Hepatocyte (in vitro differentiated cells): ENCODE data around the gene RCBTB1. TPM values are rescaled to one million over a fixed set of nuclear protein-coding genes. Genes with fewer than 3 reads are reported as not detected.

Experiments used
- DNase-seq: peaks from one replicate; pipeline ENCODE4 v3.0.0-alpha.2; 2016; ENCODE audit warnings: low spot score
- H2AFZ ChIP-seq: fragments of 200-600 bp; sonication (generic); 2 replicates; pipeline ENCODE4 v1.6.0; 2016; ENCODE audit warnings: antibody characterized with exemption, mild to moderate bottlenecking
- H3K27ac ChIP-seq: fragments of 200-600 bp; sonication (generic); 2 replicates; pipeline ENCODE4 v1.5.1; 2016; ENCODE audit warnings: mild to moderate bottlenecking
- H3K27me3 ChIP-seq: fragments of 200-600 bp; sonication (generic); 2 replicates; pipeline ENCODE4 v1.6.1; 2016
- H3K36me3 ChIP-seq: fragments of 200-600 bp; sonication (generic); replicated peaks from 2 replicates; pipeline ENCODE4 v1.5.1; 2016; ENCODE audit warnings: low read depth; ENCODE audit not compliant: insufficient read depth
- H3K4me1 ChIP-seq: fragments of 200-600 bp; sonication (generic); 2 replicates; pipeline ENCODE4 v1.5.1; 2016; ENCODE audit warnings: mild to moderate bottlenecking, moderate library complexity; ENCODE audit not compliant: insufficient read depth
- H3K4me2 ChIP-seq: fragments of 200-600 bp; sonication (generic); 2 replicates; pipeline ENCODE4 v1.6.0; 2016
- H3K4me3 ChIP-seq: fragments of 200-600 bp; sonication (generic); 2 replicates; pipeline ENCODE4 v1.5.1; 2016; ENCODE audit warnings: mild to moderate bottlenecking
- H3K79me2 ChIP-seq: fragments of 200-600 bp; sonication (generic); 2 replicates; pipeline ENCODE4 v1.6.0; 2017; ENCODE audit warnings: mild to moderate bottlenecking
- H3K9me2 ChIP-seq: fragments of 200-600 bp; sonication (generic); replicated peaks from 2 replicates; pipeline ENCODE4 v1.6.0; 2017; ENCODE audit warnings: mild to moderate bottlenecking; ENCODE audit not compliant: insufficient read depth
- H3K9me3 ChIP-seq: fragments of 200-600 bp; sonication (generic); 2 replicates; pipeline ENCODE4 v1.5.1; 2016; ENCODE audit warnings: low read depth, mild to moderate bottlenecking
- H4K20me1 ChIP-seq: fragments of 200-600 bp; sonication (generic); 2 replicates; pipeline ENCODE4 v1.6.0; 2016; ENCODE audit warnings: mild to moderate bottlenecking; ENCODE audit not compliant: insufficient read depth, poor library complexity, severe bottlenecking
- CTCF ChIP-seq: fragments of 200-600 bp; sonication (generic); IDR thresholded peaks from 2 replicates; pipeline ENCODE4 v1.5.1; 2016; ENCODE audit warnings: antibody characterized with exemption, mild to moderate bottlenecking; ENCODE audit not compliant: poor library complexity
- EZH2 ChIP-seq: fragments of 200-600 bp; sonication (generic); IDR thresholded peaks from 2 replicates; pipeline ENCODE4 v1.6.1; 2016; ENCODE audit warnings: antibody characterized with exemption, mild to moderate bottlenecking, borderline replicate concordance
- EZH2phosphoT487 ChIP-seq: fragments of 200-600 bp; sonication (generic); IDR thresholded peaks from one replicate; pipeline ENCODE4 v1.6.1; 2018; ENCODE audit warnings: antibody characterized with exemption, mild to moderate bottlenecking, low read depth, moderate library complexity; ENCODE audit not compliant: unreplicated experiment, severe bottlenecking
- WGBS: methylation state at CpG from one replicate; pipeline ENCODE4 v1.1.6; 2016; ENCODE audit warnings: low lambda C conversion rate; ENCODE audit errors: missing lambda C conversion rate; 5-methylcytosine and 5-hydroxymethylcytosine counted together
- polyA plus RNA-seq: library from polyadenylated mRNA; unstranded; fragments of >200 nt; fragmentation: Nextera tagmentation; extraction: Ambion mirVana; gene quantifications from 2 replicates; pipeline ENCODE4 v1.2.1, GENCODE V29; 2016
- total RNA-seq: library from RNA; depleted of rRNA; stranded (reverse); fragments of >200 nt; gene quantifications from 2 replicates; pipeline ENCODE4 v1.2.3, GENCODE V29; 2014

RCBTB1 gene
- total and polyA plus RNA-seq, 2 experiments from 2014 or later, result 14.6 to 25.1 TPM

- H3K4me2 ChIP-seq, result no peak overlapping the region
- DNase-seq, result no peak
- no peaks in the 10 kb centered on the region for H3K79me2 ChIP-seq
- no peaks in the 10 kb centered on the region for H3K27me3 ChIP-seq
- no peaks in the 10 kb centered on the region for H3K36me3 ChIP-seq
- no peak overlapping the region for H2AFZ ChIP-seq
- no peaks in the 10 kb centered on the region for H3K9me2 ChIP-seq
- no peak overlapping the region for H3K4me3 ChIP-seq
- H3K9me3 ChIP-seq, result no peaks in the 10 kb centered on the region
- H4K20me1 ChIP-seq, result no peaks in the 10 kb centered on the region
- no peak for TF ChIP-seq CTCF
- no peak for TF ChIP-seq EZH2phosphoT487
- TF ChIP-seq EZH2, result no peak
- no peaks in the 10 kb centered on the region for H3K4me1 ChIP-seq
- 74% methylated on average over 5 of the region's 5 CpGs for WGBS
- no peak overlapping the region for H3K27ac ChIP-seq
These were observed 46.0 kb downstream of the RCBTB1 start for GRCh38 chr13:49539313-49539712.

- Histone ChIP-seq H3K4me1 (no peaks in the 10 kb centered on the region), H3K79me2 (no peaks in the 10 kb centered on the region), H3K4me3 (no peak overlapping the region), H2AFZ (no peak overlapping the region), H4K20me1 (no peaks in the 10 kb centered on the region), H3K4me2 (no peak overlapping the region), H3K9me2 (no peaks in the 10 kb centered on the region), H3K36me3 (no peaks in the 10 kb centered on the region), H3K27me3 (no peaks in the 10 kb centered on the region), H3K9me3 (no peaks in the 10 kb centered on the region), H3K27ac (no peak overlapping the region)
- TF ChIP-seq EZH2phosphoT487, result no peak
- no peak for TF ChIP-seq CTCF
- no peak for TF ChIP-seq EZH2
- WGBS, result 96% methylated on average over 2 of the region's 2 CpGs
- DNase-seq, result no peak
These were observed 47.0 kb downstream of the RCBTB1 start for GRCh38 chr13:49538404-49538803.

- H3K4me1 ChIP-seq, result no peaks in the 10 kb centered on the region
- no peak overlapping the region for H3K4me2 ChIP-seq
- H2AFZ ChIP-seq, result no peak overlapping the region
- no peak overlapping the region for H3K4me3 ChIP-seq
- DNase-seq, result no peak
- WGBS, result 91% methylated on average over 7 of the region's 7 CpGs
- no peaks in the 10 kb centered on the region for H4K20me1 ChIP-seq
- TF ChIP-seq EZH2phosphoT487 (no peak), CTCF (no peak), EZH2 (no peak)
- no peaks in the 10 kb centered on the region for H3K9me2 ChIP-seq
- H3K9me3 ChIP-seq, result no peaks in the 10 kb centered on the region
- H3K27ac ChIP-seq, result no peak overlapping the region
- H3K36me3 ChIP-seq, result no peaks in the 10 kb centered on the region
- H3K79me2 ChIP-seq, result no peaks in the 10 kb centered on the region
- no peaks in the 10 kb centered on the region for H3K27me3 ChIP-seq
These were observed 49.0 kb downstream of the RCBTB1 start for GRCh38 chr13:49536144-49536873.
